Measurements from ENCODE around the gene FBXO24. TPM values are rescaled to one million over a fixed set of nuclear protein-coding genes. Genes with fewer than 3 reads are reported as not detected.

The FBXO24 gene
- total RNA-seq, 1 experiment from 2014 or later, result 0.71 TPM

GRCh38 chr7:100639995-100640516, 53.9 kb downstream of the FBXO24 start:
- in situ Hi-C loops (cut with HindIII; ENCODE audit: low pct_unique_long_range_greater_than_20kb, low sequenced_read_pairs), result no loop called here
- DNase-seq (ENCODE audit: low read depth), result no peak

- no peak for DNase-seq (ENCODE audit: low read depth)
- in situ Hi-C loops (cut with HindIII; ENCODE audit: low pct_unique_long_range_greater_than_20kb, low sequenced_read_pairs), result no loop called here
These were observed 54.7 kb downstream of the FBXO24 start for GRCh38 chr7:100640517-100641440.

GRCh38 chr7:100641463-100641859, 55.3 kb downstream of the FBXO24 start, which contains the start of gene TFR2:
Gene TFR2, minus strand, starts transcription at chr7:100641552. Its CDS starts 43 bp downstream, at chr7:100641509.
- in situ Hi-C loops (cut with HindIII; ENCODE audit: low pct_unique_long_range_greater_than_20kb, low sequenced_read_pairs), result no loop called here

GRCh38 chr7:100641860-100642533, 55.9 kb downstream of the FBXO24 start:
- in situ Hi-C loops (cut with HindIII; ENCODE audit: low pct_unique_long_range_greater_than_20kb, low sequenced_read_pairs), result no loop called here
- DNase-seq (ENCODE audit: low read depth), result no peak

More at GRCh38 chr7:100641463-100641859, 55.3 kb downstream of the FBXO24 start, which contains the start of gene TFR2:
- DNase-seq (ENCODE audit: low read depth), result no peak

GRCh38 chr7:100642534-100642907, 56.4 kb downstream of the FBXO24 start:
- no peak for DNase-seq (ENCODE audit: low read depth)
- in situ Hi-C loops (cut with HindIII; ENCODE audit: low pct_unique_long_range_greater_than_20kb, low sequenced_read_pairs), result no loop called here

GRCh38 chr7:100649826-100650565, 63.9 kb downstream of the FBXO24 start:
- in situ Hi-C loops (cut with HindIII; ENCODE audit: low pct_unique_long_range_greater_than_20kb, low sequenced_read_pairs), result no loop called here
- no peak for DNase-seq (ENCODE audit: low read depth)

Other genes with a start within 250 kb of the FBXO24 start
- gene PILRB, start 228.2 kb upstream of the FBXO24 start, total RNA-seq (2014; rRNA removed; shearing (Covaris generic); ENCODE audit: low replicate concordance), result 15.0 and 44.8 TPM in 2 replicates
- 0.41 and 0.91 TPM in 2 replicates for gene PILRA, start 212.8 kb upstream of the FBXO24 start, total RNA-seq (2014; rRNA removed; shearing (Covaris generic); ENCODE audit: low replicate concordance)
- 1.8 and 5.9 TPM in 2 replicates for gene ZCWPW1, start 157.6 kb upstream of the FBXO24 start, total RNA-seq (2014; rRNA removed; shearing (Covaris generic); ENCODE audit: low replicate concordance)
- gene MEPCE, start 156.5 kb upstream of the FBXO24 start, total RNA-seq (2014; rRNA removed; shearing (Covaris generic); ENCODE audit: low replicate concordance), result 44.0 and 49.7 TPM in 2 replicates
- gene PPP1R35, start 149.8 kb upstream of the FBXO24 start, total RNA-seq (2014; rRNA removed; shearing (Covaris generic); ENCODE audit: low replicate concordance), result 48.5 and 55.4 TPM in 2 replicates
- not detected in 2 replicates for gene SPACDR, start 122.1 kb upstream of the FBXO24 start, total RNA-seq (2014; rRNA removed; shearing (Covaris generic); ENCODE audit: low replicate concordance)
- 39.5 and 46.5 TPM in 2 replicates for gene TSC22D4, start 107.1 kb upstream of the FBXO24 start, total RNA-seq (2014; rRNA removed; shearing (Covaris generic); ENCODE audit: low replicate concordance)
- 0.87 and 3.6 TPM in 2 replicates for gene NYAP1, start 102.4 kb upstream of the FBXO24 start, total RNA-seq (2014; rRNA removed; shearing (Covaris generic); ENCODE audit: low replicate concordance)
- 20.0 and 42.3 TPM in 2 replicates for gene AGFG2, start 47.1 kb upstream of the FBXO24 start, total RNA-seq (2014; rRNA removed; shearing (Covaris generic); ENCODE audit: low replicate concordance)
- not detected in 2 replicates for gene SAP25, start 12.4 kb upstream of the FBXO24 start, total RNA-seq (2014; rRNA removed; shearing (Covaris generic); ENCODE audit: low replicate concordance)
- 0.84 and 3.7 TPM in 2 replicates for gene LRCH4, start 199 bp upstream of the FBXO24 start, total RNA-seq (2014; rRNA removed; shearing (Covaris generic); ENCODE audit: low replicate concordance)
- 5.3 and 17.8 TPM in 2 replicates for gene PCOLCE, start 16.0 kb downstream of the FBXO24 start, total RNA-seq (2014; rRNA removed; shearing (Covaris generic); ENCODE audit: low replicate concordance)
- gene MOSPD3, start 26.2 kb downstream of the FBXO24 start, total RNA-seq (2014; rRNA removed; shearing (Covaris generic); ENCODE audit: low replicate concordance), result 3.6 and 34.9 TPM in 2 replicates
- 0.27 TPM in 1 of 2 replicates, not detected in the other for gene TFR2, start 55.2 kb downstream of the FBXO24 start, total RNA-seq (2014; rRNA removed; shearing (Covaris generic); ENCODE audit: low replicate concordance)
- gene ACTL6B, start 70.1 kb downstream of the FBXO24 start, total RNA-seq (2014; rRNA removed; shearing (Covaris generic); ENCODE audit: low replicate concordance), result not detected in 2 replicates
- 116 and 179 TPM in 2 replicates for gene GNB2, start 87.4 kb downstream of the FBXO24 start, total RNA-seq (2014; rRNA removed; shearing (Covaris generic); ENCODE audit: low replicate concordance)
- gene GIGYF1, start 107.9 kb downstream of the FBXO24 start, total RNA-seq (2014; rRNA removed; shearing (Covaris generic); ENCODE audit: low replicate concordance), result 9.6 and 10.6 TPM in 2 replicates
- 109 and 126 TPM in 2 replicates for gene POP7, start 119.8 kb downstream of the FBXO24 start, total RNA-seq (2014; rRNA removed; shearing (Covaris generic); ENCODE audit: low replicate concordance)
- gene EPO, start 134.1 kb downstream of the FBXO24 start, total RNA-seq (2014; rRNA removed; shearing (Covaris generic); ENCODE audit: low replicate concordance), result not detected in 2 replicates
- gene ZAN, start 147.3 kb downstream of the FBXO24 start, total RNA-seq (2014; rRNA removed; shearing (Covaris generic); ENCODE audit: low replicate concordance), result not detected in 2 replicates
- 31.9 and 43.6 TPM in 2 replicates for gene EPHB4, start 241.2 kb downstream of the FBXO24 start, total RNA-seq (2014; rRNA removed; shearing (Covaris generic); ENCODE audit: low replicate concordance)

Data from Caki2 (cell line).